HUES48 (cell line): ENCODE measurements around the gene USP32.
"Not testable (repeated sequence)": the region's sequence is repeated elsewhere in the genome, so short reads cannot be mapped to it uniquely, and the experiment has no call there.

Experiments
- H3K27ac ChIP-seq: one replicate; pipeline ENCODE4 v1.7.0; 2013; ENCODE audit warnings: low read depth, low read length, inconsistent platforms
- H3K27me3 ChIP-seq: 2 replicates; pipeline ENCODE4 v1.6.1; 2013; ENCODE audit warnings: mild to moderate bottlenecking, low read length; ENCODE audit not compliant: control insufficient read depth, insufficient read depth
- H3K36me3 ChIP-seq: 2 replicates; pipeline ENCODE4 v1.6.1; 2013; ENCODE audit warnings: low read length; ENCODE audit not compliant: control insufficient read depth, insufficient read depth
- H3K4me1 ChIP-seq: 2 replicates; pipeline ENCODE4 v1.6.1; 2013; ENCODE audit warnings: mild to moderate bottlenecking, low read length; ENCODE audit not compliant: control insufficient read depth, insufficient read depth
- H3K4me3 ChIP-seq: 2 replicates; pipeline ENCODE4 v1.5.1; 2013; ENCODE audit warnings: mild to moderate bottlenecking, low read depth, low read length
- H3K9ac ChIP-seq: 2 replicates; pipeline ENCODE4 v1.6.1; 2013; ENCODE audit warnings: mild to moderate bottlenecking, low read depth, low read length, moderate library complexity
- H3K9me3 ChIP-seq: 2 replicates; pipeline ENCODE4 v1.6.1; 2013; ENCODE audit warnings: low read length; ENCODE audit not compliant: control insufficient read depth, insufficient read depth

USP32 gene

GRCh38 chr17:60231234-60231633 is 160.7 kb downstream of the USP32 start:
- Histone ChIP-seq H3K27ac (no peak overlapping the region), H3K4me3 (no peak overlapping the region), H3K27me3 (no peaks in the 10 kb centered on the region), H3K9me3 (no peaks in the 10 kb centered on the region), H3K9ac (no peak overlapping the region), H3K4me1 (no peaks in the 10 kb centered on the region; the same call in 1 of the 2 replicates), H3K36me3 (peaks cover 33% of the 10 kb centered on the region)

- Histone ChIP-seq H3K4me1 (no peaks in the 10 kb centered on the region; the same call in 1 of the 2 replicates), H3K9ac (no peak overlapping the region), H3K27ac (no peak overlapping the region), H3K27me3 (no peaks in the 10 kb centered on the region), H3K4me3 (no peak overlapping the region), H3K9me3 (no peaks in the 10 kb centered on the region), H3K36me3 (peaks cover 31% of the 10 kb centered on the region)
Observed at GRCh38 chr17:60230358-60230757, 161.6 kb downstream of the USP32 start.

GRCh38 chr17:60229188-60229802 is 162.6 kb downstream of the USP32 start:
- H3K9ac ChIP-seq = no peak overlapping the region
- no peaks in the 10 kb centered on the region for H3K9me3 ChIP-seq
- peaks cover 33% of the 10 kb centered on the region for H3K36me3 ChIP-seq
- no peak overlapping the region for H3K27ac ChIP-seq
- H3K4me3 ChIP-seq = no peak overlapping the region
- no peaks in the 10 kb centered on the region for H3K27me3 ChIP-seq
- no peaks in the 10 kb centered on the region for H3K4me1 ChIP-seq

GRCh38 chr17:60227276-60227675 is 164.7 kb downstream of the USP32 start:
- H3K36me3 ChIP-seq = peaks cover 44% of the 10 kb centered on the region
- not testable (repeated sequence) for H3K4me3 ChIP-seq, H3K27ac ChIP-seq, H3K4me1 ChIP-seq, H3K27me3 ChIP-seq, H3K9ac ChIP-seq, H3K9me3 ChIP-seq

GRCh38 chr17:60224064-60224463 is 167.9 kb downstream of the USP32 start:
- no peaks in the 10 kb centered on the region for H3K27me3 ChIP-seq
- H3K4me3 ChIP-seq = no peak overlapping the region
- peaks cover 55% of the 10 kb centered on the region for H3K36me3 ChIP-seq

GRCh38 chr17:60223456-60223855 is 168.5 kb downstream of the USP32 start:
- H3K27me3 ChIP-seq = no peaks in the 10 kb centered on the region
- no peaks in the 10 kb centered on the region for H3K4me1 ChIP-seq
- no peak overlapping the region for H3K4me3 ChIP-seq
- H3K27ac ChIP-seq = peak overlapping the region; percentile 37
- H3K9ac ChIP-seq = no peak overlapping the region
- H3K9me3 ChIP-seq = no peaks in the 10 kb centered on the region
- peaks cover 60% of the 10 kb centered on the region for H3K36me3 ChIP-seq

More at GRCh38 chr17:60224064-60224463, 167.9 kb downstream of the USP32 start:
- Histone ChIP-seq H3K27ac (peak overlapping the region; percentile 37), H3K9ac (no peak overlapping the region), H3K4me1 (no peaks in the 10 kb centered on the region), H3K9me3 (no peaks in the 10 kb centered on the region)

GRCh38 chr17:60218774-60219173 is 173.2 kb downstream of the USP32 start:
- not testable (repeated sequence) for H3K4me3 ChIP-seq, H3K27me3 ChIP-seq, H3K4me1 ChIP-seq, H3K9me3 ChIP-seq, H3K27ac ChIP-seq, H3K9ac ChIP-seq
- H3K36me3 ChIP-seq = peaks cover 36% of the 10 kb centered on the region

GRCh38 chr17:60215895-60216294 is 176.0 kb downstream of the USP32 start:
- H3K9me3 ChIP-seq, H3K27ac ChIP-seq, H3K9ac ChIP-seq, H3K4me3 ChIP-seq, H3K4me1 ChIP-seq, H3K27me3 ChIP-seq: not testable (repeated sequence)
- H3K36me3 ChIP-seq = peaks cover 18% of the 10 kb centered on the region

- H3K27ac ChIP-seq, H3K27me3 ChIP-seq, H3K9ac ChIP-seq, H3K4me3 ChIP-seq, H3K9me3 ChIP-seq, H3K4me1 ChIP-seq: not testable (repeated sequence)
- H3K36me3 ChIP-seq = peaks cover 18% of the 10 kb centered on the region
Observed at GRCh38 chr17:60211282-60211681, 180.7 kb downstream of the USP32 start.

- H3K27me3 ChIP-seq, H3K4me1 ChIP-seq, H3K9ac ChIP-seq, H3K27ac ChIP-seq, H3K4me3 ChIP-seq, H3K9me3 ChIP-seq: not testable (repeated sequence)
- peaks cover 23% of the 10 kb centered on the region for H3K36me3 ChIP-seq
Observed at GRCh38 chr17:60208302-60208701, 183.6 kb downstream of the USP32 start.

GRCh38 chr17:60205782-60206181 is 186.2 kb downstream of the USP32 start:
- H3K9ac ChIP-seq, H3K4me3 ChIP-seq, H3K27ac ChIP-seq, H3K27me3 ChIP-seq, H3K9me3 ChIP-seq, H3K4me1 ChIP-seq: not testable (repeated sequence)
- H3K36me3 ChIP-seq = peaks cover 15% of the 10 kb centered on the region; the same call in 1 of the 2 replicates

- H3K4me3 ChIP-seq, H3K9ac ChIP-seq, H3K27ac ChIP-seq, H3K27me3 ChIP-seq, H3K4me1 ChIP-seq, H3K9me3 ChIP-seq: not testable (repeated sequence)
- peaks cover 51% of the 10 kb centered on the region for H3K36me3 ChIP-seq
Observed at GRCh38 chr17:60198630-60199029, 193.3 kb downstream of the USP32 start.
